ENCODE data around the gene TACC3.
"Not testable (repeated sequence)": the region's sequence is repeated elsewhere in the genome, so short reads cannot be mapped to it uniquely, and the experiment has no call there.

The TACC3 gene

GRCh38 chr4:1721003-1721665 is at the start of gene TACC3, which contains the start of gene TMEM129:
Gene TACC3, plus strand, starts transcription at chr4:1721521. Its CDS starts 1,901 bp downstream, at chr4:1723422.
Gene TMEM129, minus strand, starts transcription at chr4:1721323. Its CDS starts 486 bp downstream, at chr4:1720837.
- DNase-seq (ENCODE audit: low spot score), result peak; percentile 96

GRCh38 chr4:1673671-1674070 is 47.6 kb upstream of the TACC3 start:
- DNase-seq (ENCODE audit: low spot score), result no peak

- no peak for DNase-seq (ENCODE audit: low spot score)
Measured at GRCh38 chr4:1674682-1675081, 46.6 kb upstream of the TACC3 start.

- DNase-seq (ENCODE audit: low spot score), result no peak
Measured at GRCh38 chr4:1675136-1675801, 46.1 kb upstream of the TACC3 start.

GRCh38 chr4:1675802-1676137 is 45.6 kb upstream of the TACC3 start:
- DNase-seq (ENCODE audit: low spot score), result no peak

GRCh38 chr4:1676605-1677525 is 44.5 kb upstream of the TACC3 start:
- no peak for DNase-seq (ENCODE audit: low spot score)

- no peak for DNase-seq (ENCODE audit: low spot score)
Measured at GRCh38 chr4:1678244-1678643, 43.1 kb upstream of the TACC3 start.

GRCh38 chr4:1682860-1683259 is 38.5 kb upstream of the TACC3 start:
- no peak for DNase-seq (ENCODE audit: low spot score)

GRCh38 chr4:1683261-1683735 is 38.0 kb upstream of the TACC3 start:
- no peak for DNase-seq (ENCODE audit: low spot score)

- DNase-seq (ENCODE audit: low spot score), result peak; percentile 92
Measured at GRCh38 chr4:1683736-1684505, 37.4 kb upstream of the TACC3 start, which contains the start of gene FAM53A. Gene FAM53A, minus strand, starts transcription at chr4:1684313. Its CDS starts 15,572 bp downstream, at chr4:1668741.

- DNase-seq (ENCODE audit: low spot score), result no peak
Measured at GRCh38 chr4:1684506-1685234, 36.7 kb upstream of the TACC3 start.

- DNase-seq (ENCODE audit: low spot score), result no peak
Measured at GRCh38 chr4:1685235-1686150, 35.8 kb upstream of the TACC3 start.

GRCh38 chr4:1686440-1687036 is 34.8 kb upstream of the TACC3 start:
- no peak for DNase-seq (ENCODE audit: low spot score)

GRCh38 chr4:1690698-1691097 is 30.6 kb upstream of the TACC3 start:
- DNase-seq (ENCODE audit: low spot score), result no peak

- no peak for DNase-seq (ENCODE audit: low spot score)
Measured at GRCh38 chr4:1691737-1692373, 29.5 kb upstream of the TACC3 start.

GRCh38 chr4:1693131-1693896 is 28.0 kb upstream of the TACC3 start:
- DNase-seq (ENCODE audit: low spot score), result peak; percentile 86

GRCh38 chr4:1695913-1696312 is 25.4 kb upstream of the TACC3 start:
- no peak for DNase-seq (ENCODE audit: low spot score)

- not testable (repeated sequence) for DNase-seq (ENCODE audit: low spot score)
Measured at GRCh38 chr4:1701671-1702070, 19.6 kb upstream of the TACC3 start.
